ENCODE results near the gene SHROOM3.

SHROOM3 gene

DNA sequence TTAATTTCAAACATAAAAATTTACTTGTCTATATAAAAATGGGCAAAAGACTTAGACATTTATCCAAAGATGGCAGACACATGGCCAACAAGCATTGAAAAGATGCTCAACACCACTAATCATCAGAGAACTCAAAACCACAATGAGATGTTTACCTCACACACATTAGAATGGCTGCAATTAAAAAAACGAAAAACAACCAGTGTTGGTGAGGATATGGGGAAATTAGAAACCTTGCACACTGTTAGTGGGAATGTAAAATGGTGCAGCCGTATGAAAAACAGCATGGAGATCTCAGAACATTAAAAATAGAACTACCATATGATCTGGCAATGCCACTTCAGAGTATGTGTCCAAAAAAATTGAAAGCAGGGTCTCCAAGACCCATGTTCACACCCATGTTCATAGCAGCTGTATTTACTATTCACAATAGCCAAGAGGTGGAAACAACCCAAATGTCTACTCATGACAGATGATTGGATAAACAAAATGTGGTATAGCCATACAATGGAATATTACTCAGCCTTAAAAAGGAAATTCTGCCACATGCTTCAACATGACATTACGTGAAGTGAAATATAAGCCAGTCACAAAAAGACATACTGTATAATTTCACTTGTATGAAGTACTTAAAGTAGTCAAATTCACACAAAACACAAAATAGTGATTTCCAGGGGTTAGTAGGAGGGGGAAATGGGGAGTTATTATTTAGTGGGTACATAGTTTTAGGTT is 316.7 kb downstream of the SHROOM3 start:
- DNase-seq (ENCODE audit: low spot score), result no peak

DNA sequence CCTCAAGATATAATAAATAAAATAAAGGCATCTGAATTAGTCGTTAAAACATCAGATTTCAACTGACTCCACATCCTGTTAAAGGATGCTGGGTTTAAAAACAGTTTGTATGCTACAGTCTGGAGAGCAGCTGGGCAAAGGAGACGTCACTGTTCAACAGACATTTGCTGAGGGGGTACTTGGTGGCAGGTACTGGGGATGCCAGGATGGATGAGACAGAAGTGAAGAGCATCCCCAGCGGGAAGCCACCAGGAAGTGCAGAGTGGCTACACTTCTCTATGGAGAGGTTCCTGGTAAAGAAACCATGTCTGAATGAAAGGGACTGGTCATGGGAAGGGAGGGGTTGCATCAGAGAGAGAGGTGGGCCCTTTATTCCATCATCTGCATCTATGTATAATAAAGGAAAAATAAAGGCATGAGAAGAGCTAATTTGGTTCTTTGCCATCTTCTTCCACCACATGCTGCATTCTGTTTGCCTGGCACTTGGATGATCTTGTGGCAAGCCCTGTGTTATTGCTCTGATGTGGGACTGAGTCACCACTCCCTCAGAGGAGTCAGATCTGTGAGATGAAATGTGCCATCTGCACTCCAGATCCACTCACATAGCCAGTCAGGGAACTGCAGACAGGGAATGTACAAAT is 318.0 kb downstream of the SHROOM3 start:
- DNase-seq (ENCODE audit: low spot score), result no peak

DNA sequence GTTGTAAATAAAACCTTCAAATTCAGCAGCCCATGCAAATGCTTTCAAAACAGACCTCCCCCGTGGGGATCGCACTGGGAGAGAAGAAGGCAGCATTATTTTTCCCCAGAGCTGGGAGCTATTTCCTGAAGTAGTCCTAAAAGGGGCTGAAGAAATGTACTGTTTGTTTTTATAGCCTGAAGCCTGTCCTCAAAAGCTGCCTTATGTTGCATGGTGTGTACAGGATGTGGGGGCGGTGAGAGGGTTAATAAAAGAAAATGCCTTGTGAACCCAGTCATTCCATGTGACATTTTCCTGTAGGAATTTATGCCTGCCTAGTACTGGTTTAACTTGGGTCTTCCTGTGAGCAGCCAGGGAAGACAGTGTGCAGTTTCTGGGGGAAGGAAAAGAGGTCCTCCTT is 318.8 kb downstream of the SHROOM3 start:
- no peak for DNase-seq (ENCODE audit: low spot score)

DNA sequence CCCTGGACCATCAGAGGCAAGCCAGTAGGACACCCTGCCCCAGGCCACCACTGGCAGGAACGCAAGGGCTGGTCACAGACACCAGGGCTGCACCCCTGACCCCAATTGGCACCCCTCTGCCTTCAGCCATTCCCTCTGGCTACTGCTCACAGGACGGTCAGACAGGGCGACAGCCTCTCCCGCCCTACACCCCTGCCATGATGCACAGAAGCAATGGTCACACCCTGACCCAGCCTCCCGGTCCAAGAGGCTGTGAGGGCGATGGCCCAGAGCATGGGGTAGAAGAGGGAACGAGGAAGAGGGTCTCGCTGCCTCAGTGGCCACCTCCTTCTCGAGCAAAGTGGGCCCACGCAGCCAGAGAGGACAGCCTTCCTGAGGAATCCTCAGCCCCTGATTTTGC is 319.4 kb downstream of the SHROOM3 start:
- no peak for DNase-seq (ENCODE audit: low spot score)

DNA sequence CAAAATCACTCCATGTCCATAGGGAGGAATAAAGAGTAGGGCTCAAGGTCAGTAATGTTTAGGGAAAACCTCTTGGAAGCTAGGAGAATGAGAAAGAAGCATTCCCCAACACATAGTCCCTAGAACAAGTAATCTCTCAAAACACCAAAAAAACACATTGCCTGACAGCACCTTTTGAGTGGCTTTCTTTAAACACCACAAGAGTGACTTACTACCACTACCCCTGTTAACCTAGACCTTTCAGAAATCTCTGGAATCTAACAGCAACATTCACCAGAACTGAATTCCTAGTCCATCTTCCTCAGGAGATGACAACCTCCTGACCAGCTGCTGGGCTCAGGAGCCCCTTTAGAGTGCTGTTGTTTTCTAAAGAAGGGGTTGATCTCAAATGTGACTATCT is 320.7 kb downstream of the SHROOM3 start:
- no peak for DNase-seq (ENCODE audit: low spot score)

DNA sequence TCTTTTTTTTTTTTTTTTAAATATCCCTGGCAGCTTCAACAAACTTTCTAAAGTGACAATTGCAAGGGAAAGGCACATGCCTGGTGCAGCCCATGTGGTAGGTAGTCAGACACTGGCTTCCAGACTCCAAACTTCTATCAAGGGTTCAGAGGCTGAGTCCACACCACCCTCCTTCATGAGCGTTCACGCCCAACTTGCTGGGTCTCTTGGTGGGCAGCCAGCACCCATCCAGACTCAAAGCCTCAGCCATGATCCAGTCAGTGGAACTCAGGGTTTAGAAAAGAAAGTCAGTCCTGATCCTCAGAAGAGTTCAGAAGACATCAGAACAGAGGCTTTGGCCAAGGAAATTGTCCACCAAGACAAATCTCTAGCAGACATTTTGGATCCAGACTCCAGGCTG is 321.4 kb downstream of the SHROOM3 start:
- no peak for DNase-seq (ENCODE audit: low spot score)

DNA sequence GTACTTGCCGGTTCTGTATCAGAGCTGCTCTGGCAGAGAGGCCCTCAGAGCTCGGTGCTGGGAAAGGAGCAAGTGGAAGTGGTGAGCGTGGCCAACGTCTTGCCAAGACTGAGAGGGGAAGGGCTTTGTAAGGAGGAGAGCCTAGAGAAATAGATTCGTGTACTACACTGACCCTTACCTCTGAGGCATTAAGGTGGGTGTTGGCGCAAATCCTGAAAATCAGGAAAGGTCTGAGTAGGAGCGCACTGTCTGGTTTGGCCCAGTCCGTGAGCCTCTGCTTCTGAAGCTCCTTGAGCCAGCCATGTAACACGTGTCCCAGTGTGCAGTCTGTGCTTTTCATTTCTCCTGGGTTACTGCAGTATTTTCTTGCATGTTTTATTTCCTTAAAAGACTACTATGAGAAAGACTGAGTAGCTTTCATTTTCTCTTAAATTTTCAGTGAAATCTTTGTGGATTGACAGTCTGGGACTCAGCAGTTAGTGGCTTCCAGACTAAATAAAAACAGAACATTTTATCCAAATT is 322.4 kb downstream of the SHROOM3 start:
- DNase-seq (ENCODE audit: low spot score), result no peak

DNA sequence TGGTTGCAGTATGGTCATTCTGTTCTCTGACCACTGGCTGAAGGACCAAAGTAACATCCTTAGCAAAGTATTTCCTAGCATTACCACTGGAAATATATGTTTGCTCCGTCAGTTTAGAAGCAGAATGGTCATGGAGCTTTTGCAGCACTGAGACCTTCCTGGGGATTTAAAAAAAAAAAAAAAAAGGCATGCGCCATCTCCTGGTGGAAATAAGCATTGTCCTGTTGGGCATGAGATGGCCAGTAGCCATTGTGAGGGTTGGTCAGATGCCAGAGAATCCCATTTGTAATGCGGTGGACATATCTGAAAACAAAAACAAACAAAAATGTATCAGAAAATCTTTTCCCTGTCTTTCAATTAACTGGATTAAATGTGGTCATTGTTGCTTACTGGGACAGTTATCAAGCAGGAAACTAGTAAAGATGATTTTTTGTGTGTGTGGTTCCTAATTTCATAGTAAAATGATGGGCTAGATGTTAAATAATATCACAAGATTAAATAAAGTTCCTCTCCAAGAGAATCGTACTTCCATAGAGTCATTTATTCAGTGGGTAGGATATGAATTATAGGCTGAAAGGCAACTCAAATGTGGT is 323.4 kb downstream of the SHROOM3 start:
- peak; percentile 37 for DNase-seq (ENCODE audit: low spot score)

DNA sequence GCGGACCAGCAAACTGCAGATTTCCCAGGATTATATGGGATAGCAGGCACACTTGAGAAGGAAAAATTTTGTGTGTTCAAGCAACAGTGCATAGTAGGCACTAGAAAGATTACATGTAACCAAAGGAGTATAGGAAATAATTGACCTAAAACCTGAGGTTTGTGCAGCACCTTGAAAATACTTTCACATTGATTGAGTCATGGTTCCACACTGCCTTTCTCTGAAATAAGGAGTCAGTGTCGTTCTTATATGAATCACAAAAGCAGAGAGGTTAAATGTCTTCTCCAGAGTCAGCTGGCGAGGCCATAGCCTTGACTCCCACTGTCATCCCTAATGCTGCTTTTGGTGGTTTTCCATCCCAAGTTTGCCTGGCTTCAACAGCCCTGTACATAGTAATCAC is 324.0 kb downstream of the SHROOM3 start:
- DNase-seq (ENCODE audit: low spot score), result no peak

DNA sequence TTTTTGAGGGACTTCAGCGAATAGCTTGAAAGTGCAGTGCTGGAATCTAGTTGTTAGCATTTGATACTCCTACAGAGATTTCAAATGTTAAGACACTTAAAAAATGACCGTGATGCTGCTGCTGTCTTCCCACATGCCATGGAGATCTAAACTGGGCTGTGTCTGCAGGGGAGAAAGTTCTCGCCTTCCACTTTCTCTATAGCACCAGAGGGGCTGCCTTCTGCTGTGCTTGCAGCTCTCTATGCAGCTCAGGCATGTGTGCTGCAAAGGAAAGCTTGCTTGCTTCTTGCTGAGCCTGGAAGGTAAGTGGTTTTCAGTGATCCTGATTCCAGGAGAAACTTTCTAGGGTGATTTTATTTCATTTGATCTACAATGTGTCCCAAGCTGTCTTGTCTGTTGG is 325.2 kb downstream of the SHROOM3 start:
- no peak for DNase-seq (ENCODE audit: low spot score)

DNA sequence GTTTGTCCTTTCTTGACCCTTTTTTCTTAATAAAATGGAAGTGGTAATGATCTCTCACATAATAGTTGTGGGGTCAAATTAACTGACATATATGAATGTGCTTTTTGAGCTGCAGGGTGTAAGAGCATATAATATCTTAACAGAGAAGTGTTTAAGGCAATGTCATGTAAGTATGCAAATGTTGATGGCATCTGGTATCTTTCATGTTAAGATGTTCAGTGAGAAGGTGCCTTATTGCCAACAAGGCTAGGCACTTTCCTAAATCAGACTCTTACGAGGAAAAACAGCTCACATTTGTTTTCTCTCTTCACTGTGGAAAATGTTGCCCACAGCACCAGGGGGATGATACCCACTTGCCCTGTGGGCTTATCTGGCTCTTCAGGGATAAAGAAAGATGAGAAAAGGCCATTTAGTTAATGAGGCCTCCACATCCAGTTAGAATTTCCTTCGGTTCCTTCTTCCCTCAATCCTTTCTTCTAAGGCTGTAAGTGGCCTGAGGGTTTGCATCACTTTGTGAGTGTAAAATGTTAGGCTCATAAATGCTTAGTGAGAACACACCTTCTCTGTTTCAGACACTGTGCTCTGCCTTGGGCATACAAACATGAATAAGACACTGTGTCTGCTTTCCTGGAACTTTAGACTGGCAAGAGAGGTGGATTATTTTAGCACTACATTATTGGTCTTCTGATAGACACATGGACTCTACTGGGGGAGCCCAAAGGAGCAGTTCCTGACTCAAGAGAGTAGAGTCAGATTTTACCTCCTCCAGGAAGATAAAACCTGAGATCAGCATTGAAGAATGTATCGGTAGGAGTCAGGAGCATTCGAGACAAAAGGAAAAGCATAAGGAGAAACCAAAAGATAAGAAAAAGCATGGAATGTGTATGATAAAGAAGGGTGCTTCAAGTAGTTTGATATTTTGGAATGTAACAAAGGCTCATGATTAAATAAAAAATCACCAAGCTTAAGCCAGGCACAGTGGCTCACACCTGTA is 327.4 kb downstream of the SHROOM3 start:
- DNase-seq (ENCODE audit: low spot score), result no peak

DNA sequence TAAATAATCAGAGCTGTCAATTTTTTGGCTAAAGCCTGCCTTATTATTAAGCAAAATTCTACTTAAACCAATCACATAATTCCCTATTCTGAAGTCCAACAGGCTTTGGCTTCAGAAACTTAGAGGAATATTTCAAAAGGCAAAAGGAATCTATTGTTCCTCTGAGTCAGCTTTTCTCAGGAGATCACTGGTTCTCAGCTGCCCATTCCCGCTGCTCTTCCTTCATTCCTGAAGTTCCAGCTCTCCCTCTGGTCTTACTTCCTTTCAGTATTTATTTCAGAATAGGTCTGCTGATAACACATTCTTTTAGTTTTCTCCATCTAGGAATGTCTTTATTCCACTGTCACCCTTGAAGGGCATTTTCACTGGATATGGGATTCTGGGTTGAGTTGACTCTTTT is 329.2 kb downstream of the SHROOM3 start:
- DNase-seq (ENCODE audit: low spot score), result no peak

DNA sequence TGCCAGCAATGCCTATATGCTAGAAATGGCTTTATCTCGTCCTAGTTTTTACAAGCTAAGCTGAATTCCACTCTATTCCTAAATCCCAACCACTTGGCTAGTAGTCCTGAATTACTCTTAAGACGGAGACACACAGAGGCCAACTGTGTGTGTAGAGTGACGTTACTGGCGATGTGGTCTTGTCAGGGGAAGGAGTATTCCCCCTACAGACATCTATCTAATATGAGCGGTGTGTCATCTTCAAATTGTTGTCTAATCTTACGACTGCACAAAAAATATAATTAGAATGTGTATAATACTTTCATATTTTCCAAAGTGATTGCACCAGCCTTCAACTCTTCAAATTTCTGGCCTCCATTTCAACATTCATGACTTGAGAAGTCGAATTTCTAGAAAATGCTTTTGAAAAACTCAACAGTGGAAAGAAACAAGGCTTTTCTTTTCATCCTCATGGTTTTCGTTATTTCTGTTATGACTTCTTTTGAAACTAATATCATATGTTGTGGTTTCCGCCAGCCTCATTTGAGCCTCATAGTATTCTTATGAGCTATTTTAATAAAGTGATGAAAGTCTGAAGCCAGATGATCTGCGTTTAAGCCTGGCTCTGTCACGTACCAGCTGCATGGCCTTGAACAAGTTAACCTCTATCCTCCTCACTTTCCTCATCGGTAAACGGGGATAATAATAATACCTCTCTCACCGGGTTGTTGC is 330.6 kb downstream of the SHROOM3 start:
- no peak for DNase-seq (ENCODE audit: low spot score)

DNA sequence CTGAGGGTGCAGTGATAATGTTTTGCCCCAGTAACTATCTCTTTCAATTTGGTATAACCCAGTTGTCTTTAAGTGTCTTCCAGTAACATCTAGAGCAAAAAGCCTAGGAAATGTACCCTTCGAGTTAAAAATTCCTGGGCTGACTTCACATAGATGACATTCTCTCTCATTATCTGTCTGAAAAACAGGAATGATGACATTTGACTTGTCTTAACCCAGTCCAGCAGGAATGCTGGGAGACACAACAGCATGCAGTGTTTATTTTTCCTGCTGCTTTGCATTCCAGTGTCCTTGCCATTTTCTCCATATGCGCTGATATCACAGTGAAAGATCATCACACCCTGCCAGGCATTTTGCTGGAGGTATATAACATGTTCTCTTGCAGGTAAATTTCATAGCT is 333.0 kb downstream of the SHROOM3 start:
- peak; percentile 27 for DNase-seq (ENCODE audit: low spot score)

DNA sequence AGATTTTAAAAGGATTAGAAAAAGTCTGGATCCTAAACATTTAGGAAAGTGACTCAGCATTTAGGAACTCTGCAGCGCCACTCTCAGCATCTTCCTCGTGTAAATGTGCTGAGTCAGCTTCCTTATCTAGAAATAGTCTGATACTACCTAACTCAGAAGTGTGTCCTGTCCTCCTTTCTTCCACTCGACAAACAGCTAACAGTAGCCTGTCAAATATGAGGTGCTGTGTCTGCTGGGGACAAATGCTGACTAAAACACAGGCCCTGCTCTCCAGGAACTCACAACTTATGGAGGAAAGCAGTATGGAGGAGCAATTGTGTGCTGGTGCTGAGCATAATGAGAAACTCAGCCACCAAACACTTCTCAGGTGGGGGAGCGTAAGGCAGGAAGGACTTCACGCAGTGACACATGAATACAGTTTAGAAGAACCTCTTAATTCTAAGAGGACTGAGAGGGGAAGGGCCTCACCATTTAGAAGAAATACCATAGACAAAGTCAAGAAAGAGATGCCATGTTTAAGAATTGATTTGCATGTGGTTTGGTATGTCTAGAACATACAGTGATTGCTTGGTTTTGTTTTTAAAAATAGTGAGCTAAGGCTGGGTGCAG is 337.6 kb downstream of the SHROOM3 start:
- no peak for DNase-seq (ENCODE audit: low spot score)

DNA sequence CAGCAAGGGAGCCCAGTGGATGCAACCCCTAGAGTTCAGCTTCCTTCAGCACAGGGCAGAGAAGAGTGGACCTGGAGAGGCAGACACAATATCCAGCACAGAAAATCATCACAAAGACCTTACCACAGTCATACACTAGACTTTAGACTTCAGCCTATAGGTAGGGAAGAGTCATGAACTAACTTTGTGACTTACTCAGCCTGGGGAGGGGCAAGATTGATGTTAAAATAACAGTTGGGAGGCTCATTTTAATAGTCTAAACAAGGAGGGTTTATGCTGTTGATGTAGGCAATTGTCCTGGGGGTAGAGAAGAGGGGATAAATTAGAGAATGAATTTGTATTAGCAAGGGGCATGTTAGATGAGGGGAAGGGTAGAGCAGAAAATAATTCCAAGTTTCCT is 338.7 kb downstream of the SHROOM3 start:
- no peak for DNase-seq (ENCODE audit: low spot score)

DNA sequence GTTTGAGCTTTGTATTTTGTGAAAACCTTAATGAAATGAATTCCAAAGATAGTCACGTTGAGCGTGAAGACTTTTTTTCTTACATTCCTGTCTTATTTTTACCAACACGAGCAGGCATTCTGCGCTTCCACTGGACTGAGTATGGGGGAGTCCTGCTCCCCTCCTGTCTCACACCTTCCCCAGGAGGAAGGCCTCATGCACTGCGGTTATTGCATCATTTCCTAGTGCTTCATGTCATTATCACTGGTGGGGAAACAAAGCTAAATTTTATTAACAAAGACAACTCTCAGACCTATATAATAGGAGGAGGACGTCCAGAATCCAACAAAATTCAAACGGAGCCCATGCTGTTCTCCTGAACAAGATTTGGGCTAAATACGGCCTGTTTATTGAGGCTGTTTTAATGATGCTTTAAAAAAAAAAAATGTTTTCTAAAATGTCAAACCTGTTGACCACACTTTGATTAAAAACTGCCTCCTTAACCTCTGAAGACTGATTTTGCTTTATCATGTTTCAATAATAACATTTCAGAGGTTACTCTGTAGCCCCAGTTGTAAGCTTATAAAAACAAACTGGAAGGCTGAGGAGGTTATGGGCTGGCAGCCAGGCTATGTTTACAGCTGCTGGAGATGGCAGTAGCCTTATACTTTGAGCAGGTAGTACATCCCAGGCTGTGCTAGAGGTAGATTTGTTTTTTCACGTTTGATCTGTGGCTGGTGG is 344.9 kb downstream of the SHROOM3 start:
- no peak for DNase-seq (ENCODE audit: low spot score)

DNA sequence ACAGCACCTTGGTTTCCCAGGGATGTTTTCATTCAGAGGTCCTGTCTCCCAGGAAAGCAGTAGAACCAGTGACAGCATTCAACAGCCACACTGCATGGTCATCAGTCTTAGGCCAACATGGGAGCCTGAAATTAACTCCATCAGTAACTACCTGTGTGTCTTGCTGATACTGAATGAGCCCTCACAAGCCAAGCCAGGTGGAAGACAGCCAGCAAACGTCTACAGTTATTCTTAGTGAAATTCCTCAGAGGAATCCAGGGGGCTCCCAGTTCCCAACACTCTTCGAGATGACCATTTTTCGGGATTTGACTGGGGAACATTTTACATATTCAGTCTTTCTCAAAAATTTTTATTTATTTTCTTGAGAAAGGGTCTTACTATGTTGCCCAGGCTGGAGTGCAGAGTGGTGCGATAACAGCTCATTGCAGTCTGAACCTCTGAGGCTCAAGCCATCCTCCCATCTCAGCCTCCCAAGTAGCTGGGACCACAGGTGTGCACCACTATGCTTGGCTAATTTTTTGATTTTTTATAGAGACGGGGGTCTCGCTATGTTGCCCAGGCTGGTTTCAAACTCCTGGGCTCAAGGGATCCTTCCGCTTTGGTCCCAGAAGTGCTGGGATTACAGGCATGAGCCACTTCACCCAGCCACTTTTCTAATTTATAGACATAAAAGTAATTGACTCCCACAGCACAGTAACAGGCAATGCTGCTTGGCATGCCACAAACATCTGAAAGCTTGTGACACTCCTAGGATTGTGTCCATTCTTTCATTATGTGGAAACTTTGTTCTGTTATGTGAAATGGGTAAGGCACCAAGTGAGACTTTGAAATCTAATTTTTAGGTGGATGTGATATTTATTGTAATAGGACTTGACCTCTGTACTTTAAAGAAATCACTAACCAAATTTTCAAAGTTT is 346.0 kb downstream of the SHROOM3 start:
- DNase-seq (ENCODE audit: low spot score), result no peak

Measured in HuH-7.5 (cell line).